ENCODE results near the gene TMEM52B.

TMEM52B gene

DNA sequence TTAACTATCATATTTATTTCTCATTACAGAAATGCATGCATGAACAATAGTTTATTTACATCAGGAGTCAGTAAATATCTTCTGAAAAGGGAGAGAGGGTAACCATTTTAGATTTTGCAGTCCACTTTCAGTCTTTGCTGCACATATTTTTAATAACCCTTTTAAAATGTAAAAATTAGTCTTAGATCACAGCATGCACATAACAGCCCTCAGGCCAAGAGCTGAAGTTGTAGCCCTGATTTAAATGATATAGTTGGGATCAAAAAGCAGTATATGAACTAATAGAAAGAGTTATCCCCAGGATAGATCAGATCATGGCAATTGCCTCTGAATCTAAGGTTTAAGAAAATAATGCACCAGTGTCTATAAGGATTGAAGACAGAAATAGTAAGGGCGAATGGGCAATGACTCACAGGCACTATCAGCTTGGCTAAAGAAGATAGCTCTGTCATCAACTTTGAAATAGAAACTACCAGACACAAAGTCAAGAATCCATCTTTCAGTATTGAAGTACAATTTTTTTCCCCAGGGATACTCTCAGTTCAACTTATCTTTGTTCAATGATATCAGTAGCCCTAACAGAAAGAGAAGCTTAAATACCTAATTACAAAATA lies 35.7 kb upstream of the TMEM52B start:
- TF ChIP-seq ZFX (IDR thresholded peaks at IDR 0.05; ENCODE audit: borderline replicate concordance) = no peak
- TF ChIP-seq, protein P1, sequence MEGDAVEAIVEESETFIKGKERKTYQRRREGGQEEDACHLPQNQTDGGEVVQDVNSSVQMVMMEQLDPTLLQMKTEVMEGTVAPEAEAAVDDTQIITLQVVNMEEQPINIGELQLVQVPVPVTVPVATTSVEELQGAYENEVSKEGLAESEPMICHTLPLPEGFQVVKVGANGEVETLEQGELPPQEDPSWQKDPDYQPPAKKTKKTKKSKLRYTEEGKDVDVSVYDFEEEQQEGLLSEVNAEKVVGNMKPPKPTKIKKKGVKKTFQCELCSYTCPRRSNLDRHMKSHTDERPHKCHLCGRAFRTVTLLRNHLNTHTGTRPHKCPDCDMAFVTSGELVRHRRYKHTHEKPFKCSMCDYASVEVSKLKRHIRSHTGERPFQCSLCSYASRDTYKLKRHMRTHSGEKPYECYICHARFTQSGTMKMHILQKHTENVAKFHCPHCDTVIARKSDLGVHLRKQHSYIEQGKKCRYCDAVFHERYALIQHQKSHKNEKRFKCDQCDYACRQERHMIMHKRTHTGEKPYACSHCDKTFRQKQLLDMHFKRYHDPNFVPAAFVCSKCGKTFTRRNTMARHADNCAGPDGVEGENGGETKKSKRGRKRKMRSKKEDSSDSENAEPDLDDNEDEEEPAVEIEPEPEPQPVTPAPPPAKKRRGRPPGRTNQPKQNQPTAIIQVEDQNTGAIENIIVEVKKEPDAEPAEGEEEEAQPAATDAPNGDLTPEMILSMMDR (IDR thresholded peaks at IDR 0.05) = no peak
- no peak overlapping the region for H3K27ac ChIP-seq

- TF ChIP-seq, protein P1 (IDR thresholded peaks at IDR 0.05) = no peak
- no peak for TF ChIP-seq ZFX (IDR thresholded peaks at IDR 0.05; ENCODE audit: borderline replicate concordance)
These were observed 31.0 kb upstream of the TMEM52B start for GRCh38 chr12:10147714-10148403.

GRCh38 chr12:10151621-10152020 lies 27.2 kb upstream of the TMEM52B start:
- no peak overlapping the region for H3K27ac ChIP-seq
- TF ChIP-seq, protein P1 (IDR thresholded peaks at IDR 0.05) = no peak
- no peak for TF ChIP-seq ZFX (IDR thresholded peaks at IDR 0.05; ENCODE audit: borderline replicate concordance)

More at GRCh38 chr12:10147714-10148403, 31.0 kb upstream of the TMEM52B start:
- H3K27ac ChIP-seq = no peak overlapping the region

- no peak for TF ChIP-seq ZFX (IDR thresholded peaks at IDR 0.05; ENCODE audit: borderline replicate concordance)
- TF ChIP-seq, protein P1 (IDR thresholded peaks at IDR 0.05) = peak; percentile 99
- no peak overlapping the region for H3K27ac ChIP-seq
These were observed 25.3 kb upstream of the TMEM52B start for GRCh38 chr12:10153271-10154144.

DNA sequence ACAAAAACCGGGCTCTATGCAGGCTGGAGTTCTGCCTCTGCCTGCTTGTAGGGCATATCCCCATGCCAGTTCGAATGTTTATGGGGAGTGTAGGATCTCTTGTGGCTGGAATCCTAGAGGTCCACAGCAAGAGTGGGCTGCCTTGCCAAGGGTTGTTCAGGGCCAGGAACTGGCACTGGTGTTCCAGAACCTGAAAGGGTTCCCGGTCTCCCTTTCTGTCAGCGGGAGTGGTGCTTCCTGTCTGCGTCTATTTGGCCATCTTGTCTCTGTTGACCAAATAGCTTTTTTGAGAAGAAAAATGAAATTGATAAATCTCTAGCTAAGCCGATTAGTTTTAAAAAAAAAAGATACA lies 24.7 kb upstream of the TMEM52B start:
- no peak overlapping the region for H3K27ac ChIP-seq
- no peak for TF ChIP-seq ZFX (IDR thresholded peaks at IDR 0.05; ENCODE audit: borderline replicate concordance)
- TF ChIP-seq, protein P1 (IDR thresholded peaks at IDR 0.05) = no peak

- no peak overlapping the region for H3K27ac ChIP-seq
- no peak for TF ChIP-seq ZFX (IDR thresholded peaks at IDR 0.05; ENCODE audit: borderline replicate concordance)
- TF ChIP-seq, protein P1 (IDR thresholded peaks at IDR 0.05) = no peak
These were observed 22.9 kb upstream of the TMEM52B start for GRCh38 chr12:10155966-10156365.
